Calu3 (cell line): Measurements from ENCODE around the gene TMEM63C. TPM values are rescaled to one million over a fixed set of nuclear protein-coding genes. Genes with fewer than 3 reads are reported as not detected.

ENCODE experiments used
- BruUV-seq: library from RNA; stranded (reverse); fragments of 400-500 nt; replicated peaks from 2 replicates; lab custom pipeline; 2021; lab: Mats Ljungman, UMichigan
- CTCF ChIA-PET: fragments of 300-600 bp; sonication (Branson Sonifier 250); formaldehyde crosslinking; loops from one replicate; lab custom pipeline; 2022; ENCODE audit warnings: antibody characterized with exemption; lab: Charles Lee
- DNase-seq: peaks from one replicate; pipeline ENCODE4 v3.0.0; 2022
- H3K27ac Mint-ChIP-seq: one replicate; pipeline ENCODE4 v1.8.0; 2022; ENCODE audit warnings: mixed read lengths; ENCODE audit not compliant: unreplicated experiment
- H3K27me3 Mint-ChIP-seq: one replicate; pipeline ENCODE4 v1.8.0; 2022; ENCODE audit warnings: mixed read lengths; ENCODE audit not compliant: unreplicated experiment
- H3K36me3 Mint-ChIP-seq: one replicate; pipeline ENCODE4 v1.8.0; 2022; ENCODE audit warnings: mild to moderate bottlenecking, moderate library complexity, mixed read lengths; ENCODE audit not compliant: insufficient read depth, unreplicated experiment
- H3K4me1 Mint-ChIP-seq: one replicate; pipeline ENCODE4 v1.8.0; 2022; ENCODE audit warnings: mild to moderate bottlenecking, low read depth, mixed read lengths; ENCODE audit not compliant: unreplicated experiment
- H3K4me3 Mint-ChIP-seq: one replicate; pipeline ENCODE4 v1.8.0; 2022; ENCODE audit warnings: mild to moderate bottlenecking, low read depth, moderate library complexity, mixed read lengths; ENCODE audit not compliant: unreplicated experiment
- H3K9me3 Mint-ChIP-seq: one replicate; pipeline ENCODE4 v1.8.0; 2022; ENCODE audit warnings: low read depth, mixed read lengths; ENCODE audit not compliant: unreplicated experiment
- intact Hi-C: fragments of 100-400 bp; cut with micrococcal nuclease; formaldehyde crosslinking; loops from one replicate; pipeline ENCODE4 v1.10.0; 2022; ENCODE audit not compliant: unreplicated experiment
- total RNA-seq: library from RNA; stranded (reverse); gene quantifications from 2 replicates; pipeline ENCODE4 v1.2.3, GENCODE V29; 2022
- TF ChIP-seq, protein P1 (sequence below): fragments of 200-600 bp; IDR thresholded peaks from one replicate; pipeline ENCODE4 v1.8.0; 2022; ENCODE audit warnings: antibody characterized with exemption; ENCODE audit not compliant: unreplicated experiment

Gene TMEM63C
- total RNA-seq, 1 experiment from 2014 or later, result 1.1 TPM

DNA sequence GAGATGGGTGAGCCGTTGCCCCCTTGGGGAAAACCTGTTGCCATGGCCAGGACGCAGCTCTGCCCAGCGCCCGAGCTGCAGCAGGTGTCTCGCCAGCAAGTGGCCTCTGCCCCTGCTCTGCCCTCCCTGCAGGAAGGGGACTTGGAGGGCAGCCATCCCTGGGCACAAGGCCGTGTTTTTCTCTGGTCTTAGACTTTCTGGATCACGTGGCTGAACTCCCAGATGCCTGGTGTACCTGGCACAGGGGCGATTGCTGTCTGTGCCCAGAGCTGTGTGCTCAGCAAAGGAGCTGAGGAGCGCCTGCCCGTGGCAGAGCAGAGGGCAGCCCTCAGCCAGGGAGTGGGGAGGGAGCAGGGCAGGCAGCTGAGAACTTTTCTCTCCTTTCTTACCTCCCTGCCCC, 38.0 kb downstream of the TMEM63C start:
- Mint-ChIP-seq H3K27ac (no peak overlapping the region), H3K27me3 (peaks cover 68% of the 10 kb centered on the region), H3K36me3 (no peaks in the 10 kb centered on the region), H3K4me3 (no peak overlapping the region), H3K9me3 (no peaks in the 10 kb centered on the region), H3K4me1 (no peaks in the 10 kb centered on the region)
- intact Hi-C loops, result no loop called here
- BruUV-seq, result no TSS peak
- TF ChIP-seq, protein P1, sequence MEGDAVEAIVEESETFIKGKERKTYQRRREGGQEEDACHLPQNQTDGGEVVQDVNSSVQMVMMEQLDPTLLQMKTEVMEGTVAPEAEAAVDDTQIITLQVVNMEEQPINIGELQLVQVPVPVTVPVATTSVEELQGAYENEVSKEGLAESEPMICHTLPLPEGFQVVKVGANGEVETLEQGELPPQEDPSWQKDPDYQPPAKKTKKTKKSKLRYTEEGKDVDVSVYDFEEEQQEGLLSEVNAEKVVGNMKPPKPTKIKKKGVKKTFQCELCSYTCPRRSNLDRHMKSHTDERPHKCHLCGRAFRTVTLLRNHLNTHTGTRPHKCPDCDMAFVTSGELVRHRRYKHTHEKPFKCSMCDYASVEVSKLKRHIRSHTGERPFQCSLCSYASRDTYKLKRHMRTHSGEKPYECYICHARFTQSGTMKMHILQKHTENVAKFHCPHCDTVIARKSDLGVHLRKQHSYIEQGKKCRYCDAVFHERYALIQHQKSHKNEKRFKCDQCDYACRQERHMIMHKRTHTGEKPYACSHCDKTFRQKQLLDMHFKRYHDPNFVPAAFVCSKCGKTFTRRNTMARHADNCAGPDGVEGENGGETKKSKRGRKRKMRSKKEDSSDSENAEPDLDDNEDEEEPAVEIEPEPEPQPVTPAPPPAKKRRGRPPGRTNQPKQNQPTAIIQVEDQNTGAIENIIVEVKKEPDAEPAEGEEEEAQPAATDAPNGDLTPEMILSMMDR, result no peak
- CTCF ChIA-PET, result interaction anchor here (0.6 kb wide), 1 partner anchor 19 kb away, joined by 6 read pairs; no protein-coding TSS in a partner anchor
- DNase-seq, result no peak

DNA sequence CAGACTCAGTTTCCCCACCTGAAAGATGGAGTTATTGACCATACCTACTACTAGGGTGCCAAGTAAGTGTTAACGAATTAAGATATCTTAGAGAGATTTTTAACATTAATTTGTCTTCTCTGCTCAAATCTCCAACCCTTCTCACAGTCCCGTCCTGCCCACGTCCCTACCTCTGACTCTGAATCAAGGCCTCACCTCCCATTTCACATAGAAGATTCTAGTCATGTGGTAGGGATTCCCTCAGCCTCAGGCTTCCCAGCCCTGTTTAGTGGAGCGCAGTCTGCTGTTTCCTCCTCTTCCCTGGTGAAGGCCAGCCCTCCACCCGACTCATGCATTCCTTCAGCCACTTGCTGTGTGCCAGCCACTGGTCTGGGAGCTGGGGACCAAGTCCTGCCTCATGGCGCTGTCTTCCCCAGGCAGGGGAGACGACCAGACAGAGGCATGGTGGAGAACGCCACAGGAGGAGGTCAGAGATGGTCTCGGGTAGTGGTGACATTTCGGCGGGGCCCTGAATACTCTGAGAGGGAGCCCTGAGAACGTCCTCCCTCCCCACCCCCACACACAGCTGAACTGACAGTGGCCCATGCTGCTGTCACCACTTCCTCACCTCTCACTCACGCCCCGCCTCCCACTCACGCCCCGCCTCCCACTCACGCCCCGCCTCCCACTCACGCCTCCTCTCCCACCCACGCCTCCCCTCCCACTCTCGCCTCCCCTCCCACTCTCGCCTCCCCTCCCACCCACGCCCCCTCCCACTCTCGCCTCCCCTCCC, 38.8 kb downstream of the TMEM63C start:
- Mint-ChIP-seq H3K36me3 (no peaks in the 10 kb centered on the region), H3K9me3 (no peaks in the 10 kb centered on the region), H3K4me1 (no peaks in the 10 kb centered on the region), H3K27me3 (peaks cover 60% of the 10 kb centered on the region), H3K4me3 (no peak overlapping the region), H3K27ac (no peak overlapping the region)
- no TSS peak for BruUV-seq
- TF ChIP-seq, protein P1, result no peak
- CTCF ChIA-PET, result interaction anchor here (0.6 kb wide), 1 partner anchor 20 kb away, joined by 6 read pairs; no protein-coding TSS in a partner anchor
- DNase-seq, result no peak
- intact Hi-C loops, result no loop called here

DNA sequence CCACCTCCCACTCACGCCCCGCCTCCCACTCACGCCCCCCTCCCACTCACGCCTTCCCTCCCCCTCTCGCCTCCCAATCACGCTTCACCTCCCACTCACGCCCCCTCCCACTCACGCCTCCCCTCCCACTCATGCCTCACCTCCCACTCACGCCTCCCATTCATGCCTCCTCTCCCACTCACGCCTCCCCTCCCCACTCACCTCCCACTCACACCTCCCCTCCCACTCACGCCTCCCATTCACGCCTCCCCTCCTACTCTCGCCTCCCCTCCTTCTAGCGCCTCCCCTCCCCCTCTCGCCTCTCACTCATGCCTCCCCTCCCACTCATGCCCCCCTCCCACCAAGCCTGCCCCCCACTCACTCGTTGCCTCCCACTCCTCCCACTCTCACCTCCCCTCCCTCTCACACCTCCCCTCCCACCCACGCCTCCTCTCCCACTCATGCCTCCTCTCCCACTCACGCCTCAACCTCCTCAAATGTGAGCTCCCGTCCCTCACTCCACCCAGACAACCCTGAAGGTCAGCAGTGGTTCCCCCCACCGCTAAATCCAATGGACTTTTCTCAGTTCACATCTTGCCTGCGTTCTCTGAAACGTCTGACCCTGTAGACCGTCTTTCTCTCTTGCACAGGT, 39.8 kb downstream of the TMEM63C start:
- no peaks in the 10 kb centered on the region for H3K36me3 Mint-ChIP-seq
- CTCF ChIA-PET, result interaction anchor here (1.2 kb wide), 1 partner anchor 8 kb away, joined by 4 read pairs; no protein-coding TSS in a partner anchor
- no TSS peak for BruUV-seq
- no peak for DNase-seq
- peaks cover 60% of the 10 kb centered on the region for H3K27me3 Mint-ChIP-seq
- no peak overlapping the region for H3K4me3 Mint-ChIP-seq
- H3K4me1 Mint-ChIP-seq, result no peaks in the 10 kb centered on the region
- intact Hi-C loops, result no loop called here
- no peaks in the 10 kb centered on the region for H3K9me3 Mint-ChIP-seq
- no peak overlapping the region for H3K27ac Mint-ChIP-seq
- TF ChIP-seq, protein P1, result no peak

DNA sequence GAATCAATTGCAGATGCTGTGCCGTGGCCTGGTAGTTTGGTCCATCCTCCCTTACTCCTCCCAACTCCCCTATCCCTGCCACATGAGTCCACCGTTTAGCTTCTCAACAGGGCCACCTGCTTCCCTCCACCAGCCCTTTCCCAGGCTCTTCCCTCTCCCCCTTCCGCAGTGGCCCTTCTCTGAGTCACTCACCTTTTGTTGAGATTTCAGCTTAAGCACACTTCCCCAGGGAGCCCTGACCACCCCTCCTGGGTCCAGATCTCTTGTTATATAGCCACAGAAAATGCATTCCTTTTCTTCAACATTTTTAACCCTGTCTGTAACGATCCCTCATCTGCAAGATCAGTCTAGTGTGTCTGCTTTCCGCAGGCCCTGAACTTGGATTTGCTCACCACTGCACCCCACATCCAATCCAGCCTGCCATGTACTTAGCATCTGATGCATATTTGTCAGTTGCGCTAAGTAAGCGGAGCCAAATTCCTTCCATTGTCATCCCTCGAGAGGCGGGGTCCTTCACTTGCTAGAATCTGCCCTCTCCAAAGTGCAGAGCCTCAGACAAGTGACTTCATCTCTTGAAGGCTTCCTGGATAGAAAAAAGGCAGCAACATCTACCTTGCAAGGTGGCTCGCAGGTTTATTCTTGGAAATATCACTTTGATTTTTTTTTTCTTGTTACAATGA, 41.1 kb downstream of the TMEM63C start:
- Mint-ChIP-seq H3K4me3 (no peak overlapping the region), H3K36me3 (no peaks in the 10 kb centered on the region), H3K27me3 (peaks cover 60% of the 10 kb centered on the region), H3K27ac (no peak overlapping the region), H3K4me1 (no peaks in the 10 kb centered on the region), H3K9me3 (no peaks in the 10 kb centered on the region)
- no peak for DNase-seq
- intact Hi-C loops, result no loop called here
- no TSS peak for BruUV-seq
- CTCF ChIA-PET, result interaction anchor here (0.6 to 1.2 kb wide), 3 partner anchors 9 to 260 kb away, joined by 3 to 4 read pairs (median 3); no protein-coding TSS in a partner anchor
- TF ChIP-seq, protein P1, result no peak
